ENCODE measurements around the gene KLK3. TPM values are rescaled to one million over a fixed set of nuclear protein-coding genes. Genes with fewer than 3 reads are reported as not detected.

KLK3 gene
- total RNA-seq, 1 donor from 2014 or later: not detected

- ATAC-seq: no peak
- Histone ChIP-seq H3K27me3 (ENCODE audit: low read depth) (peaks cover 26% of the 10 kb centered on the region), H3K36me3 (no peaks in the 10 kb centered on the region), H3K27ac (no peak overlapping the region), H3K4me1 (no peaks in the 10 kb centered on the region), H3K9me3 (no peaks in the 10 kb centered on the region), H3K4me3 (no peak overlapping the region)
- intact Hi-C loops (cut with DNase I): no loop called here
- DNase-seq: no peak
- TF ChIP-seq CTCF (IDR thresholded peaks at IDR 0.05): no peak
These were observed 15.8 kb downstream of the KLK3 start for GRCh38 chr19:50870417-50871089.

DNA sequence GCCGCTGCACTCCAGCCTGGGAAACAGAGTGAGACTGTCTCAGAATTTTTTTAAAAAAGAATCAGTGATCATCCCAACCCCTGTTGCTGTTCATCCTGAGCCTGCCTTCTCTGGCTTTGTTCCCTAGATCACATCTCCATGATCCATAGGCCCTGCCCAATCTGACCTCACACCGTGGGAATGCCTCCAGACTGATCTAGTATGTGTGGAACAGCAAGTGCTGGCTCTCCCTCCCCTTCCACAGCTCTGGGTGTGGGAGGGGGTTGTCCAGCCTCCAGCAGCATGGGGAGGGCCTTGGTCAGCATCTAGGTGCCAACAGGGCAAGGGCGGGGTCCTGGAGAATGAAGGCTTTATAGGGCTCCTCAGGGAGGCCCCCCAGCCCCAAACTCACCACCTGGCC lies 18.3 kb downstream of the KLK3 start, which contains the start of gene KLK2:
Gene KLK2 (plus strand): TSS at position 384 of the 400 bp plus-strand sequence. CDS start 35 bp downstream, outside the sequence.
- Histone ChIP-seq H3K4me3 (no peak within 1 kb of the TSS), H3K27ac (no peak within 1 kb of the TSS), H3K9me3 (no peaks in the 10 kb centered on the region), H3K4me1 (no peaks in the 10 kb centered on the region), H3K36me3 (no peaks in the 10 kb centered on the region), H3K27me3 (ENCODE audit: low read depth) (peaks cover 24% of the 10 kb centered on the region)
- DNase-seq: no peak
- ATAC-seq: no peak
- no peak for TF ChIP-seq CTCF (IDR thresholded peaks at IDR 0.05)
- intact Hi-C loops (cut with DNase I): no loop called here

DNA sequence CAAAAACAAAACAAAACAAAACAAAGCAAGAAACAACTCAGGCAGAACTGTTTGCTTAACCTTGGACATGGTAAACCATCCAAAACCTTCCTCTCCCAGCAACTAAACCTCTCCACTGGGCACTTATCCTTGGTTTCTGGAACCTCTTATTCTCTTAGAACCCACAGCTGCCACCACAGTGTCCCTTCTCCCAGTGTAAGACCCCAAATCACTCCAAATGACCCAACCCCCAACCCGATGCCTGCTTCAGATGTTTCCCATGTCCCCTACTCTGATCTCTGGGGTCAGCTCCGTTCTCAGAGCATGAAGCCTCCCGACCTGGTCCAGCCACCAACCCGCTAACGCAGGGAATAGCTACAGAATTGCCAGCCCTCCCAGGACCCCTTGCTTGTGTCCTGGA lies 19.5 kb downstream of the KLK3 start:
- H3K27me3 ChIP-seq (ENCODE audit: low read depth): peaks cover 29% of the 10 kb centered on the region
- no peaks in the 10 kb centered on the region for H3K36me3 ChIP-seq
- no peaks in the 10 kb centered on the region for H3K4me1 ChIP-seq
- intact Hi-C loops (cut with DNase I): no loop called here
- H3K4me3 ChIP-seq: no peak overlapping the region
- ATAC-seq (no peak), DNase-seq (no peak)
- no peak overlapping the region for H3K27ac ChIP-seq
- H3K9me3 ChIP-seq: no peaks in the 10 kb centered on the region
- no peak for TF ChIP-seq CTCF (IDR thresholded peaks at IDR 0.05)

DNA sequence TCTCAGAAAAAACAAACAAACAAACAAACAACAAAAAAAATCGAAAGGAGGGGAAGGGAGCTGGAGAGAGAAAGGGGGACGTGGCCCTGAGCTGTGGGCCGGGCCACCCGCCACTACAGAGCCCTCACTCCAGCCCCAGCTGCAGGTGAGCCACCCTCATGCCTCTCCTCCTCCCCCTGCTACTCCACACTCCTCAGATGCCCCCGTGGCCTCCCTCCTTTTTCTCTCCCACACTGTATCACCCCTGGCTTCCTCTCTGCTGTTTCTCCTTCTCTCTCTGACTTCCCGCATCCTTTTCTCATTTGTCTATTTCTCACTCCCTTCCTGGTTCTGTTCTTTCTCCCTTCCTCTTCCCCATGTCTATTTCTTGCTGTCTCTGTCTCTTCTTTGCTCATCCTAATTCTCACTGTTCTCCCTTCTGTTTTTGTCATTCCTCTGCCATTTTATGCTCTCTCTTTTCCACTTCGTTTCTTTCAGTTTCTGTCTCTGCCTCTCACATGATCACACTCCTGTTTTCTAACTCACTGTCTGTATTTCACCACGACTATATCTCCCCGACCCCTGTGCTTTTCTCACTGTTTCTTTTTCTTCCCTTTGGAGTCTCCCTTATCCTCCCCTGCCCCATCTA lies 21.2 kb downstream of the KLK3 start:
- ATAC-seq (no peak), DNase-seq (no peak)
- H3K4me1 ChIP-seq: no peaks in the 10 kb centered on the region
- intact Hi-C loops (cut with DNase I): no loop called here
- no peak overlapping the region for H3K4me3 ChIP-seq
- TF ChIP-seq CTCF (IDR thresholded peaks at IDR 0.05): no peak
- no peaks in the 10 kb centered on the region for H3K9me3 ChIP-seq
- H3K27ac ChIP-seq: no peak overlapping the region
- peaks cover 31% of the 10 kb centered on the region for H3K27me3 ChIP-seq (ENCODE audit: low read depth)
- no peaks in the 10 kb centered on the region for H3K36me3 ChIP-seq

DNA sequence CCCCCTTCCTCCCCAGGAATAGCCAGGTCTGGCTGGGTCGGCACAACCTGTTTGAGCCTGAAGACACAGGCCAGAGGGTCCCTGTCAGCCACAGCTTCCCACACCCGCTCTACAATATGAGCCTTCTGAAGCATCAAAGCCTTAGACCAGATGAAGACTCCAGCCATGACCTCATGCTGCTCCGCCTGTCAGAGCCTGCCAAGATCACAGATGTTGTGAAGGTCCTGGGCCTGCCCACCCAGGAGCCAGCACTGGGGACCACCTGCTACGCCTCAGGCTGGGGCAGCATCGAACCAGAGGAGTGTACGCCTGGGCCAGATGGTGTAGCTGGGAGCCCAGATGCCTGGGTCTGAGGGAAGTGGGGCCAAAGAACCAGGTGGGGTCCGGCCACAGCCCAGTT lies 21.7 kb downstream of the KLK3 start:
- DNase-seq (no peak), ATAC-seq (no peak)
- TF ChIP-seq CTCF (IDR thresholded peaks at IDR 0.05): no peak
- Histone ChIP-seq H3K4me1 (no peaks in the 10 kb centered on the region), H3K27ac (no peak overlapping the region), H3K27me3 (ENCODE audit: low read depth) (peaks cover 35% of the 10 kb centered on the region), H3K36me3 (no peaks in the 10 kb centered on the region), H3K4me3 (no peak overlapping the region), H3K9me3 (no peaks in the 10 kb centered on the region)
- intact Hi-C loops (cut with DNase I): no loop called here
